ENCODE results near the gene NPHS2. TPM values are rescaled to one million over a fixed set of nuclear protein-coding genes. Genes with fewer than 3 reads are reported as not detected.

NPHS2 gene
- total RNA-seq, 1 experiment from 2014 or later, result not detected

DNA sequence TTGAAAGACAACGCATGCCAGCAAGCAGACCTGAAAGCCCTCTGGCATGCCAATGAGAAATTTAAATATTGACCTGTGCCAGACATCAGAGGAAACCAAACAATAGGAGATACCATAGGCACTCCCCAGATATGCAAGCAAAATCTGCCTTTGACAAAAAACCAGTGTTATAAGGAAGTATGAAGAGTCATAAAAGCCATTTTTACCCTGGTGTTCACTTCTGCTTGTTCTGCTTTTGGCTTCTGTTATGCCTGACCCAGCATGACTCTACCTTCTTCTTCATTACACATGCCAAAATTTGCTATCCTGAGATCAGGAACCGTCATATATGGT lies 26.4 kb downstream of the NPHS2 start:
- Histone ChIP-seq H3K9me2 (ENCODE audit: insufficient read depth) (no peaks in the 10 kb centered on the region), H3K36me3 (ENCODE audit: control insufficient read depth in 1 of 2, insufficient read depth in 2 of 2, low read length in 2 of 2) (no peaks in the 10 kb centered on the region), H4K20me1 (ENCODE audit: insufficient read depth) (no peaks in the 10 kb centered on the region), H3K9me3 (ENCODE audit: control insufficient read depth in 1 of 2, insufficient read depth in 1 of 2, low read depth in 1 of 2, low read length in 2 of 2) (no peaks in the 10 kb centered on the region), H3K4me1 (ENCODE audit: control insufficient read depth in 1 of 2, insufficient read depth in 2 of 2, low read length in 2 of 2) (peaks cover 0 to 12% of the 10 kb centered on the region in 2 experiments; a peak in 1 of 4 replicates), H3K79me2 (ENCODE audit: insufficient read depth, low read length) (no peaks in the 10 kb centered on the region), H2AFZ (ENCODE audit: low read depth, low read length, poor library complexity, severe bottlenecking) (no peak overlapping the region), H3K27me3 (ENCODE audit: insufficient read depth, low read length) (no peaks in the 10 kb centered on the region), H3K27ac (ENCODE audit: low read depth, low read length) (no peak overlapping the region), H3K4me2 (ENCODE audit: low read length) (no peak overlapping the region), H3K4me3 (replicated peaks in 1 of 2; ENCODE audit: low read depth in 1 of 2, low read length in 2 of 2) (no peak overlapping the region), H3K9ac (ENCODE audit: low read length) (no peak overlapping the region)
- ATAC-seq, result no peak
- intact Hi-C loops (cut with micrococcal nuclease), result no loop called here
- POLR2A ChIA-PET, result no interaction called here
- DNase-seq (ENCODE audit: low read depth, low spot score), result no peak
- TF ChIP-seq EGR1 (IDR thresholded peaks at IDR 0.05; ENCODE audit: low read depth), result no peak
- no peak for TF ChIP-seq SRF (IDR thresholded peaks at IDR 0.05; ENCODE audit: low read depth)
- TF ChIP-seq, protein P1, sequence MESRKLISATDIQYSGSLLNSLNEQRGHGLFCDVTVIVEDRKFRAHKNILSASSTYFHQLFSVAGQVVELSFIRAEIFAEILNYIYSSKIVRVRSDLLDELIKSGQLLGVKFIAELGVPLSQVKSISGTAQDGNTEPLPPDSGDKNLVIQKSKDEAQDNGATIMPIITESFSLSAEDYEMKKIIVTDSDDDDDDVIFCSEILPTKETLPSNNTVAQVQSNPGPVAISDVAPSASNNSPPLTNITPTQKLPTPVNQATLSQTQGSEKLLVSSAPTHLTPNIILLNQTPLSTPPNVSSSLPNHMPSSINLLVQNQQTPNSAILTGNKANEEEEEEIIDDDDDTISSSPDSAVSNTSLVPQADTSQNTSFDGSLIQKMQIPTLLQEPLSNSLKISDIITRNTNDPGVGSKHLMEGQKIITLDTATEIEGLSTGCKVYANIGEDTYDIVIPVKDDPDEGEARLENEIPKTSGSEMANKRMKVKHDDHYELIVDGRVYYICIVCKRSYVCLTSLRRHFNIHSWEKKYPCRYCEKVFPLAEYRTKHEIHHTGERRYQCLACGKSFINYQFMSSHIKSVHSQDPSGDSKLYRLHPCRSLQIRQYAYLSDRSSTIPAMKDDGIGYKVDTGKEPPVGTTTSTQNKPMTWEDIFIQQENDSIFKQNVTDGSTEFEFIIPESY (IDR thresholded peaks at IDR 0.05; ENCODE audit: extremely low read depth, insufficient replicate concordance, low read length), result no peak
- TF ChIP-seq TCF7L2 (IDR thresholded peaks at IDR 0.05; ENCODE audit: borderline replicate concordance, extremely low read depth, insufficient read depth, insufficient read length), result no peak
- no peak for TF ChIP-seq SIN3A (IDR thresholded peaks at IDR 0.05; ENCODE audit: low read depth)
- no peak for TF ChIP-seq EZH2phosphoT487 (IDR thresholded peaks at IDR 0.05; ENCODE audit: borderline replicate concordance)
- no peak for TF ChIP-seq FOSL1 (IDR thresholded peaks at IDR 0.05; ENCODE audit: low read depth)
- no peak for TF ChIP-seq RAD21 (IDR thresholded peaks at IDR 0.05; ENCODE audit: low read depth)
- no peak for TF ChIP-seq ELF1 (IDR thresholded peaks at IDR 0.05; ENCODE audit: borderline replicate concordance, low read depth)
- TF ChIP-seq CBX3 (IDR thresholded peaks at IDR 0.05; ENCODE audit: low read depth), result no peak
- TF ChIP-seq JUND (IDR thresholded peaks at IDR 0.05), result no peak
- TF ChIP-seq SP1 (IDR thresholded peaks at IDR 0.05; ENCODE audit: low read depth), result no peak
- TF ChIP-seq YY1 (IDR thresholded peaks at IDR 0.05; ENCODE audit: extremely low read depth, insufficient replicate concordance, low read depth, low read length), result no peak
- no peak for TF ChIP-seq CEBPB (IDR thresholded peaks at IDR 0.05; ENCODE audit: low read depth)
- TF ChIP-seq ZFX (IDR thresholded peaks at IDR 0.05), result no peak
- TF ChIP-seq ZNF274 (IDR thresholded peaks at IDR 0.05; ENCODE audit: low read depth, low read length), result no peak
- no peak for TF ChIP-seq POLR2AphosphoS5 (IDR thresholded peaks at IDR 0.05; ENCODE audit: low read depth, low read length)
- TF ChIP-seq, protein P2, sequence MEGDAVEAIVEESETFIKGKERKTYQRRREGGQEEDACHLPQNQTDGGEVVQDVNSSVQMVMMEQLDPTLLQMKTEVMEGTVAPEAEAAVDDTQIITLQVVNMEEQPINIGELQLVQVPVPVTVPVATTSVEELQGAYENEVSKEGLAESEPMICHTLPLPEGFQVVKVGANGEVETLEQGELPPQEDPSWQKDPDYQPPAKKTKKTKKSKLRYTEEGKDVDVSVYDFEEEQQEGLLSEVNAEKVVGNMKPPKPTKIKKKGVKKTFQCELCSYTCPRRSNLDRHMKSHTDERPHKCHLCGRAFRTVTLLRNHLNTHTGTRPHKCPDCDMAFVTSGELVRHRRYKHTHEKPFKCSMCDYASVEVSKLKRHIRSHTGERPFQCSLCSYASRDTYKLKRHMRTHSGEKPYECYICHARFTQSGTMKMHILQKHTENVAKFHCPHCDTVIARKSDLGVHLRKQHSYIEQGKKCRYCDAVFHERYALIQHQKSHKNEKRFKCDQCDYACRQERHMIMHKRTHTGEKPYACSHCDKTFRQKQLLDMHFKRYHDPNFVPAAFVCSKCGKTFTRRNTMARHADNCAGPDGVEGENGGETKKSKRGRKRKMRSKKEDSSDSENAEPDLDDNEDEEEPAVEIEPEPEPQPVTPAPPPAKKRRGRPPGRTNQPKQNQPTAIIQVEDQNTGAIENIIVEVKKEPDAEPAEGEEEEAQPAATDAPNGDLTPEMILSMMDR (IDR thresholded peaks at IDR 0.05 in 2 of 3, conservative IDR thresholded peaks at IDR 0.05 in 1 of 3; ENCODE audit: borderline replicate concordance in 1 of 3, insufficient read depth in 1 of 3, low read depth in 2 of 3, low read length in 2 of 3), result no peak
- no peak for TF ChIP-seq POLR2A (IDR thresholded peaks at IDR 0.05; ENCODE audit: borderline replicate concordance, extremely low read depth, insufficient read depth, insufficient read length)
- CTCF ChIA-PET, result no interaction called here
- RAD21 ChIA-PET (ENCODE audit: low non-redundant PET in 1 of 2, low total read pairs in 2 of 2, uncharacterized antibody in 2 of 2, unreplicated experiment in 2 of 2), result no interaction called here
- no TSS peak for BruUV-seq (replicated peaks)

Measured in HCT116 (cell line).